NOMO-1 treated with DMSO at 0.1 percent for 48 hours (cell line): Measurements from ENCODE around the gene ZNF407.

Experiments used
- DNase-seq: peaks from one replicate; lab custom pipeline; 2025; ENCODE audit not compliant: unreplicated experiment; lab: John Stamatoyannopoulos, UW

Gene ZNF407

GRCh38 chr18:75037689-75037955, 440.0 kb downstream of the ZNF407 start:
- no peak for DNase-seq

- no peak for DNase-seq
These were observed 443.9 kb downstream of the ZNF407 start for GRCh38 chr18:75041586-75041985.

- no peak for DNase-seq
These were observed 445.8 kb downstream of the ZNF407 start for GRCh38 chr18:75043478-75043877.

GRCh38 chr18:75044296-75044695, 446.6 kb downstream of the ZNF407 start:
- no peak for DNase-seq

GRCh38 chr18:75044791-75045190, 447.1 kb downstream of the ZNF407 start:
- no peak for DNase-seq

- DNase-seq, result no peak
These were observed 447.6 kb downstream of the ZNF407 start for GRCh38 chr18:75045272-75045671.

- DNase-seq, result no peak
These were observed 449.7 kb downstream of the ZNF407 start for GRCh38 chr18:75047240-75047961.

GRCh38 chr18:75048776-75049454, 451.2 kb downstream of the ZNF407 start:
- no peak for DNase-seq

- no peak for DNase-seq
These were observed 451.8 kb downstream of the ZNF407 start for GRCh38 chr18:75049455-75049789.

GRCh38 chr18:75051757-75052156, 454.1 kb downstream of the ZNF407 start:
- no peak for DNase-seq

- DNase-seq, result no peak
These were observed 454.8 kb downstream of the ZNF407 start for GRCh38 chr18:75052475-75052874.

- no peak for DNase-seq
These were observed 455.5 kb downstream of the ZNF407 start for GRCh38 chr18:75053028-75053629.

GRCh38 chr18:75054046-75054445, 456.4 kb downstream of the ZNF407 start:
- DNase-seq, result no peak

- DNase-seq, result no peak
These were observed 456.9 kb downstream of the ZNF407 start for GRCh38 chr18:75054611-75055010.

GRCh38 chr18:75057169-75057960, 459.7 kb downstream of the ZNF407 start:
- no peak for DNase-seq

- no peak for DNase-seq
These were observed 462.5 kb downstream of the ZNF407 start for GRCh38 chr18:75060185-75060584.

- DNase-seq, result no peak
These were observed 464.7 kb downstream of the ZNF407 start for GRCh38 chr18:75062297-75062886.

- DNase-seq, result no peak
These were observed 465.5 kb downstream of the ZNF407 start for GRCh38 chr18:75063196-75063595.

- no peak for DNase-seq
These were observed 466.2 kb downstream of the ZNF407 start for GRCh38 chr18:75063615-75064512.

- DNase-seq, result no peak
These were observed 466.8 kb downstream of the ZNF407 start for GRCh38 chr18:75064513-75064905.
